Thoracic aorta (tissue), 2 donors: Measurements from ENCODE around the gene TPPP2. TPM values are rescaled to one million over a fixed set of nuclear protein-coding genes. Genes with fewer than 3 reads are reported as not detected.
"Not testable (repeated sequence)": the region's sequence is repeated elsewhere in the genome, so short reads cannot be mapped to it uniquely, and the experiment has no call there.

Source experiments
- ATAC-seq: fragments of 150-250 bp; one replicate; pipeline ENCODE4 v1.8.0; 2017; ENCODE audit warnings: low read depth; ENCODE audit not compliant: insufficient number of reproducible peaks, low FRiP score
- DNase-seq: peaks from one replicate; pipeline ENCODE4 v3.0.0-alpha.2; 2020; ENCODE audit warnings: low spot score
- H3K27ac ChIP-seq, 2 donors: fragments of 200-600 bp; sonication (generic); 1 replicate in 1 of 2; 2 replicates in 1 of 2; pipeline ENCODE4 v1.5.1; 2016; ENCODE audit warnings: mild to moderate bottlenecking in 2 of 2, moderate library complexity in 2 of 2
- H3K27me3 ChIP-seq: fragments of 200-600 bp; sonication (generic); replicated peaks from 2 replicates; pipeline ENCODE4 v1.6.0; 2016; ENCODE audit warnings: mild to moderate bottlenecking; ENCODE audit not compliant: insufficient read depth
- H3K36me3 ChIP-seq: fragments of 200-600 bp; sonication (generic); one replicate; pipeline ENCODE4 v1.5.1; 2016
- H3K4me1 ChIP-seq, 2 donors: fragments of 200-600 bp; sonication (generic); 1 replicate in 1 of 2; 2 replicates in 1 of 2; pipeline versions ENCODE4 v1.5.1 to v1.6.0; 2016; ENCODE audit warnings: low read depth in 2 of 2, mild to moderate bottlenecking in 1 of 2; ENCODE audit not compliant: control insufficient read depth in 1 of 2
- H3K4me3 ChIP-seq: fragments of 200-600 bp; sonication (generic); 2 replicates; pipeline ENCODE4 v1.5.1; 2016; ENCODE audit warnings: mild to moderate bottlenecking
- H3K9me3 ChIP-seq: fragments of 200-600 bp; sonication (generic); 2 replicates; pipeline ENCODE4 v1.5.1; 2016
- total RNA-seq, 2 donors: library from RNA; depleted of rRNA; stranded (reverse); fragments of >200 nt; gene quantifications; one replicate each; pipeline versions ENCODE4 v1.1.0 to v1.2.3, GENCODE V29; 2016
- TF ChIP-seq, protein P1 (sequence below): fragments of 200-600 bp; sonication (generic); IDR thresholded peaks from one replicate; pipeline ENCODE4 v1.5.1; 2019; ENCODE audit warnings: antibody characterized with exemption

Gene TPPP2
- total RNA-seq, 2 donors from 2014 or later, result not detected

DNA sequence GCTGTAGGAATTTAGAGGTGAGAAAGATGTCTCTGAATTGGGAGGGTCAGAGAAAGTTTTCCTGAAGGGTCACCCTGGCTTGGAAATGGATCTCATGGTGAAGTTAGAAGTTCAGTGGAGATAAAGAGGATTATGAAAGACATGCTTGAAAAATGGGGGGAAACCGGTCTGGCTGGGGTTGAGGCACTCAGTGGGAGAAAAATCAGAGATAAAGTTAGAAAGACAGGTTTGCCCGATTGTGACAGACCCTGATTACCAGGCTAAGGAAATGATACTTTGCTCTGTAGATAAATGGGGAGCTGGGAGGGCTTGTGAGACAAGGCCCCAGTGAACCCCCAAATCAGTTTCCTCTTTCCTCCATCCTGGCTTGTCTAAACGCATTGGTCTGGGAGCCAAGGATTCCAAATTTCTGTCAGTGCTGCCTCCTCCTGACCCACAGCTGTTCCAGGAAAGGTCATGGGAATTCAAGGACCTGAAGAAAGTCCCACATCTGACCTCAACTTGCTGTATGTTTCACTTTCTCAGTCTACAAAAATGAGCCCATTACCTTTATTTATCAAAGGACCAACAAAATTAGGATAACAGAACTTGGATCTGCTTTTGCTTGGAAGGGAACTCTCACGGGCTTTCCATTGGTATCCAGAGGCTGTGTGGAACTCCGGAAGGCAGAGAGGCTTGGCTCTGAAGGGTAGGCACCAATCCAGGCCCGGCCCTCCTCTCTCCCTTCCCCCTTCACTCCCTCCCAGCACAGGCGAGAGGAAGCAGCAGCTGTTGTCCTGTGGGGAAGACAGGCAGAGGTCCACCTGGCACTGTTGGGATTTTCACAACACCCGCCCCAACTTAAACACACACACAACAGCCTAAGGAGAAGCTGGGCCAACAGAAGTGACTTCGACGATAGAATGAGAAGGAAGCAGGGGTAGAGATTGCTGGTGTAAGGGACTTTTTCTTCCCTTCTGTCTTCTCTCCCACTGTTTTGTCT lies 8.7 kb downstream of the TPPP2 start:
- peaks cover 13 to 17% of the 10 kb centered on the region in 2 donors for H3K4me1 ChIP-seq
- H3K4me3 ChIP-seq, result peak overlapping the region; percentile 20
- no peak for DNase-seq
- H3K27me3 ChIP-seq, result no peaks in the 10 kb centered on the region
- peak overlapping the region; percentile 64 to 68 for H3K27ac ChIP-seq
- H3K36me3 ChIP-seq, result no peaks in the 10 kb centered on the region
- TF ChIP-seq, protein P1, sequence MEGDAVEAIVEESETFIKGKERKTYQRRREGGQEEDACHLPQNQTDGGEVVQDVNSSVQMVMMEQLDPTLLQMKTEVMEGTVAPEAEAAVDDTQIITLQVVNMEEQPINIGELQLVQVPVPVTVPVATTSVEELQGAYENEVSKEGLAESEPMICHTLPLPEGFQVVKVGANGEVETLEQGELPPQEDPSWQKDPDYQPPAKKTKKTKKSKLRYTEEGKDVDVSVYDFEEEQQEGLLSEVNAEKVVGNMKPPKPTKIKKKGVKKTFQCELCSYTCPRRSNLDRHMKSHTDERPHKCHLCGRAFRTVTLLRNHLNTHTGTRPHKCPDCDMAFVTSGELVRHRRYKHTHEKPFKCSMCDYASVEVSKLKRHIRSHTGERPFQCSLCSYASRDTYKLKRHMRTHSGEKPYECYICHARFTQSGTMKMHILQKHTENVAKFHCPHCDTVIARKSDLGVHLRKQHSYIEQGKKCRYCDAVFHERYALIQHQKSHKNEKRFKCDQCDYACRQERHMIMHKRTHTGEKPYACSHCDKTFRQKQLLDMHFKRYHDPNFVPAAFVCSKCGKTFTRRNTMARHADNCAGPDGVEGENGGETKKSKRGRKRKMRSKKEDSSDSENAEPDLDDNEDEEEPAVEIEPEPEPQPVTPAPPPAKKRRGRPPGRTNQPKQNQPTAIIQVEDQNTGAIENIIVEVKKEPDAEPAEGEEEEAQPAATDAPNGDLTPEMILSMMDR, result no peak
- no peak for ATAC-seq
- no peaks in the 10 kb centered on the region for H3K9me3 ChIP-seq

DNA sequence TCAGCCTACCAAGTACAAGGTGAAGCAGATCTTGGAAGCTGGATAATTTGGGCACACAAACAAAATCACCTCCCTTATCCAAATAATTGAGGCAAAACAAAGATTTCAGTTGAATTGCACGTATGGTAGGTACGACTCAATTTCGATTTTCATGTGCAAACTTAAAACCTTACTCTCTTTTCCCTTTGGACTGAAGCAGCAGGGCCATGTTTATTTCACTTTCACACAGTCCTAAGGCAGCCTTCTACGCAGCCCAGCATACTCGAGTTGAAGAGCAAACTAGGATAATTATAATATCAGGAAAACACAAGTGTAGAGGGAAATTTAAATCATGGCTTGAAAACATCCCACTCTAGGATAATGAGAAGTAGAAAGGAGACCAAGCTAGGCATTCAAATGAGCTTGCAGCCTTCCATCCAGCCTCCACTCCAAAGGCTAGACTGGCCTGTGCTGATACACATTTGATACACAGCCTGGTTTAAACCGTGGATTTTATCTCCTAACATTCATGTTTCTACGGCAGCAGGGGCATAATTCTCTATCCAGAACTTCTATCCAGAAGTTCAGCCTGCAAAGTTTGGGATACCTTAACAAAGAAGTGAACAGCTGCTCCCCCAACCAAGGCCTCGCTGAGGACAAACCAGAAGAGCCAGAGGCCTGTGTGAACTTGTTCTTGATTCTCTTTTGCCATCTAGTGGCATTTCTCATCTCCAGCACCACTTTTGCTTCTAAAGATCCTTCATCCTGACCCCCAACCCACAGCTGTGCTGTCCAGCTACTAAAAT lies 9.8 kb downstream of the TPPP2 start:
- Histone ChIP-seq H3K4me1 (peaks cover 13 to 17% of the 10 kb centered on the region in 2 donors), H3K27ac (peak overlapping the region; percentile 64 to 68), H3K4me3 (no peak overlapping the region), H3K36me3 (no peaks in the 10 kb centered on the region), H3K27me3 (no peaks in the 10 kb centered on the region), H3K9me3 (no peaks in the 10 kb centered on the region)
- TF ChIP-seq, protein P1, result peak; percentile 62
- no peak for DNase-seq
- ATAC-seq, result no peak

DNA sequence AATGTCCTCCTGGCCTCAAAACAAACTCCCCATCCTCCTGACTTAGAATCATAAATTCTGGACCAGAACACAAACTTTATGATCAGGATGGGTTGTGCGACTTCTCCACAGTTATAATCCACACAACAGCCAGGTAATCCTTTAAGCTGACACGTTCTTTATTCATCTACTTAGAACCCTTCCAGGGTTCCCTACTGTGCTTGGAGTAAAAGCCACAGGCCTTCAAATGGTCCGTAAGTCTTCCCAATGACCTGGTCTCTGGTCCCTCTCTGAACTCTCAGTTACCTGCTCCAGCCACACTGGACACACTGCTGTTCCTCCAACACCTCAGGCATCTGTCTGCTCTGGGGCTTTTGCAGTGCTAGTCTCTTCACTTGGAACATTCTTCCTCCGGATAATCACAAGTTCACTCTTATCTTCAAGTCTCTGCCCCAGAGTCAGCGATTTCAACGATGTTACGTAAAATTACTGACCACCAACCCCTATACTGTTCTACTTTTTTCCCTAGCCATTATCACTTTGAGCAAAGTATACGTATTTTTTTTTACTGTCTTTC lies 10.4 kb downstream of the TPPP2 start:
- no peak for ATAC-seq

DNA sequence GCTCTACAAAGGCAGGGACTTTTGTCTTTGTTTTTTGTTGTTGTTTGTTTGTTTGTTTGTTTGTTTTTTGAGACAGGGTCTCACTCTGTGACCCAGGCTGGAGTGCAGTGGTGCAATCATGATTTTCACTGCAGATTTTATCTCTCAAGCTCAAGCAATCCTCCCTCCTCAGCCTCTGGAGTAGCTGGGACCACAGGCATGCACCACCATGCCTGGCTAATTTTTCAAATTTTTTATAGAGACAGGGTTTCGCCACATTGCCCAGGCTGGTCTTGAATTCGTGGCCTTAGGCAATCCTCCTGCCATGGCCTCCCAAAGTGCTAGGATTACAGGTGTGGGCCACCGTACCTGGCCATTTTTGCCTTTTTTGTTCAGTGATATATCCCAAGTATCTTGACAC lies 10.9 kb downstream of the TPPP2 start:
- peaks cover 13 to 17% of the 10 kb centered on the region in 2 donors for H3K4me1 ChIP-seq
- not testable (repeated sequence) for H3K27ac ChIP-seq

More for the DNA sequence above, 10.4 kb downstream of the TPPP2 start:
- Histone ChIP-seq H3K4me3 (no peak overlapping the region), H3K36me3 (no peaks in the 10 kb centered on the region), H3K27ac (no peak overlapping the region), H3K4me1 (peaks cover 13 to 17% of the 10 kb centered on the region in 2 donors), H3K27me3 (no peaks in the 10 kb centered on the region), H3K9me3 (no peaks in the 10 kb centered on the region)
- DNase-seq, result no peak
- TF ChIP-seq, protein P1, result no peak

DNA sequence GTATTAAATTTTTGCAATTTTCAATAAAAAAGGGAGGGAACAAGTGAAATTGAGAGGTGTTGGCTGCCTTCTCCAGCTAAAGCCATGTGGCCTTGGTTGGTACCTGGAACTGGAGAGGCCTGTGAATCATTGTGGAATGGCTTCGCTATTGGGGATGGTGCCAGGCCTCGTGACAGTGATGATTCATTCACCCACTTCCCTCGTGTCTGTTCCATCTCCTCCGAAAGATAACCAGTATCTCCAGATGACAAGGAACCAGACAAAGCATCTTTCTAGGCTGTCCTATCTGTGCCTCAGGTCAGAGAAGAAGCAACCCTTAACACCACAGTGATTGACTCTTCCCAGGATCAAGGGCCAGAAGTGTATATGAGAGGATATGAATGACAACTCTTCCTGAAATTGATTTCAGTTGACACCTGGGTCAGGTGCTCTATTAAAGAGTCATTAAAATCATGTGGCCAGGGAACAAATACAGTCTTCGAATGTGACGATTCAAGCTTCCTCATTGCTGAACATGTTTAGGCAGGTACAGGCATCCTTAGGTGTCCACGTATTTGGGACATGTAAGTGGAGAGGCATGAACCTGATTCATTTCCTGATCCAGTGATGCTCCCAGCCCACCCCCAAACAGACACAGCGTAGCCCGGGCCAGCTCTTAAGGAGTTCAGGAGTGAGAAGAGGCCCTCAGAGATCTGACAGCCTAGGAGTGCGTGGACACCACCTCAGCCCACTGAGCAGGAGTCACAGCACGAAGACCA lies 11.8 kb downstream of the TPPP2 start, which contains the start of gene RNASE7:
RNASE7 (plus strand) TSS at position 687 of the 758 bp plus-strand sequence. CDS start 631 bp downstream, outside the sequence.
- TF ChIP-seq, protein P1, result no peak
- H3K9me3 ChIP-seq, result no peaks in the 10 kb centered on the region
- H3K4me3 ChIP-seq, result no peak within 1 kb of the TSS
- no peaks in the 10 kb centered on the region for H3K27me3 ChIP-seq
- H3K27ac ChIP-seq, result no peak within 1 kb of the TSS
- no peaks in the 10 kb centered on the region for H3K36me3 ChIP-seq
- no peak for ATAC-seq
- DNase-seq, result no peak
- peaks cover 13 to 17% of the 10 kb centered on the region in 2 donors for H3K4me1 ChIP-seq

More for the DNA sequence above, 10.9 kb downstream of the TPPP2 start:
- ATAC-seq, H3K9me3 ChIP-seq, H3K36me3 ChIP-seq, H3K27me3 ChIP-seq, DNase-seq, H3K4me3 ChIP-seq: not testable (repeated sequence)
